AG10803 (cell line): ENCODE results near the gene CNIH3.
A peak's percentile ranks its signal among the peaks of the same experiment; 100 is the strongest.

ENCODE experiments used
- DNase-seq: peaks from one replicate; pipeline ENCODE4 v3.0.0; 2010; ENCODE audit warnings: low read depth
- H3K4me3 ChIP-seq: 2 replicates; pipeline ENCODE4 v1.5.1; 2011; ENCODE audit warnings: mild to moderate bottlenecking, low read length, control low read depth
- TF ChIP-seq, protein P1 (sequence below): conservative IDR thresholded peaks from 2 replicates; pipeline ENCODE4 v1.5.1; 2011; ENCODE audit warnings: mild to moderate bottlenecking, low read length, control low read depth, inconsistent platforms

CNIH3 gene

DNA sequence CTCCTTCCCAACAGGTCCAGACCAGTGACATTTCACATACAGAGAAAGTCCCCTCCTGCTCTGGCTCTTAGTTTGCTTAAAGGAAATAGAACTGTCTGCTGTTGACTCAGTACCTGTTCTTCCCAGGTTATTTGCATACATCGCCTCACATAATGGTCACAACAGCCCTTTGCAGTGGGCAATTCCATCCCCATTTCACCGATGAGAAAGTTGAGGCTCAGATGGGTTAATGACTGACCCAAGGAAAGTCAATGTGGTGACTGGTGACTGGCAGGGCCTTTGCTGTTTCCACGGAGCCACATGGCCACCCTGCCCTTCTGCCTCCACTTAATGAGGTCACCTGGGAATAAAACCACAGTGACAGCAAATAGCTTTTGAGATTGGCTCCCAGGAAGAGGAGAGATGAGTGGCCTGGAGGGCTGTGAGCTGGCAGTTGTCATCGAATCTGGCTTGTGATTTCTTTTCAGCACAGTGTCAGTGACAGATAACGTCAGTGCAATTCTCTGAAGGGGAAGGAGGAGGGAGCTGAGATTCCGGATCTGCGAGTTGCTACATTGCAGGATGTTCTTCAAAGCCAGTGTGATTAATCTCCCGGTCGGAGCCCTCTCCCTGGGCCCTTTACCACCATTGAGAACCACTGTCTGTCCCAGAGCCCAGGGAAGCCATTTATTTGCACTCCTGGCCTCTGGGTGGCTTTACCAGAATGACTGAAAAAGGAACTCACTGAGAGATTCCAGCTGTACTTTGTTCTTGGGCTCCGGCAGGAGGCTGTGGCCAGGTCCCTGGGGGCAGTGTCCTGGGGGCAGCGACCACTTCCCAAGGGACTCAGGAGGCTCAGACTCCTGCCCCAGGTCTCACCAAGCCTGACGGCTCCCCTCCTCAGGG, 117.2 kb downstream of the CNIH3 start:
- H3K4me3 ChIP-seq: no peak overlapping the region
- peak; percentile 59 for DNase-seq
- TF ChIP-seq, protein P1, sequence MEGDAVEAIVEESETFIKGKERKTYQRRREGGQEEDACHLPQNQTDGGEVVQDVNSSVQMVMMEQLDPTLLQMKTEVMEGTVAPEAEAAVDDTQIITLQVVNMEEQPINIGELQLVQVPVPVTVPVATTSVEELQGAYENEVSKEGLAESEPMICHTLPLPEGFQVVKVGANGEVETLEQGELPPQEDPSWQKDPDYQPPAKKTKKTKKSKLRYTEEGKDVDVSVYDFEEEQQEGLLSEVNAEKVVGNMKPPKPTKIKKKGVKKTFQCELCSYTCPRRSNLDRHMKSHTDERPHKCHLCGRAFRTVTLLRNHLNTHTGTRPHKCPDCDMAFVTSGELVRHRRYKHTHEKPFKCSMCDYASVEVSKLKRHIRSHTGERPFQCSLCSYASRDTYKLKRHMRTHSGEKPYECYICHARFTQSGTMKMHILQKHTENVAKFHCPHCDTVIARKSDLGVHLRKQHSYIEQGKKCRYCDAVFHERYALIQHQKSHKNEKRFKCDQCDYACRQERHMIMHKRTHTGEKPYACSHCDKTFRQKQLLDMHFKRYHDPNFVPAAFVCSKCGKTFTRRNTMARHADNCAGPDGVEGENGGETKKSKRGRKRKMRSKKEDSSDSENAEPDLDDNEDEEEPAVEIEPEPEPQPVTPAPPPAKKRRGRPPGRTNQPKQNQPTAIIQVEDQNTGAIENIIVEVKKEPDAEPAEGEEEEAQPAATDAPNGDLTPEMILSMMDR: peak; percentile 10; the same call in 1 of the 2 replicates

DNA sequence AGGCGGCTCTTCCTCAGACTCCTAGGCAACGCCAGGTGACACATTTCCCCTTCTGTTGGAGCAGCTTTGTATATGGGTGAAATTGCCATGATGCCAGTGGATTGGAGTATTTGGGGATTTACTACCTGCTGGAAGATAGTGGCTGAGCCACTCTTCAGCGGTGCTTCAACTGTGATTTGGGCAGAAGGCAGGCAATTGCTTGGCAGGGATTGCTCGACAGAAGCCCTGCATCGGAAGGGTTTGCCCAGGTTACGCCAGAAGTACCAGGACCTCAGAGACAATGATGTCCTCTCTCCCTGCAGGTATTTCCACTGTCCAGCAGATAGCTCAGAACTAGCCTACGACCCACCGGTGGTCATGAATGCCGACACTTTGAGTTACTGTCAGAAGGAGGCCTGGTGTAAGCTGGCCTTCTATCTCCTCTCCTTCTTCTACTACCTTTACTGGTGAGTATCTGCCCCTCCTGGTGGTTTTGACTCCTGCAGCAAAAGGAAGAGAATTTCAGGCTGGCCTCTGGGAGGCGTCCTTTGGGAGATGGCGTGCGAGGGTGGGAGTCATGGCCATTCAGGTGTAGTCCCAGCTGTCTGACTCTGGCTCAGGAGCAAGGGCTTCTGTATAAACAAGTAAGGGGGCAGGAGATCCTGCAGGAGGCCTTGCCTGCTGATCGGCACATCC, 118.3 kb downstream of the CNIH3 start:
- DNase-seq: no peak
- TF ChIP-seq, protein P1: peak; percentile 1; the same call in 1 of the 2 replicates

DNA sequence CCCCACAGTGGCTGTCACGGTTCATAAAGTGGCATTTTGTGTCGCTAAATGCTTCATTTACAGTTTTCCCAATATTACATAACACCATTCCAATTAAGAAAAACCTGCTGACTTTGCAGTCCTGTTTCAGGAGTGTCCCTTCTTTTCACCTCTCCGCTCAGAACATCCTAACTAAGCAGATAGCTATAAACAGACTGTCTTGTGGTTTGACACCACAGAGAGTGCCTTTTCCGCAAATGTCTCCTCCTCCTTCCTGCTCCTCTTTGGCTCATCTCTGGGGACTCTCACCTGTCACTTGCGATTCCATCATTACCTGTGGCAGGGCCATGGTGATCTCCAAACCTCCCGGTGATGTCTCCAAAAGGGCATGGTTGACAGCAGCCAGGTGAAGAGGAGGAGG, 119.0 kb downstream of the CNIH3 start:
- TF ChIP-seq, protein P1: no peak
- no peak overlapping the region for H3K4me3 ChIP-seq
- DNase-seq: no peak

More for the DNA sequence above, 118.3 kb downstream of the CNIH3 start:
- no peak overlapping the region for H3K4me3 ChIP-seq

DNA sequence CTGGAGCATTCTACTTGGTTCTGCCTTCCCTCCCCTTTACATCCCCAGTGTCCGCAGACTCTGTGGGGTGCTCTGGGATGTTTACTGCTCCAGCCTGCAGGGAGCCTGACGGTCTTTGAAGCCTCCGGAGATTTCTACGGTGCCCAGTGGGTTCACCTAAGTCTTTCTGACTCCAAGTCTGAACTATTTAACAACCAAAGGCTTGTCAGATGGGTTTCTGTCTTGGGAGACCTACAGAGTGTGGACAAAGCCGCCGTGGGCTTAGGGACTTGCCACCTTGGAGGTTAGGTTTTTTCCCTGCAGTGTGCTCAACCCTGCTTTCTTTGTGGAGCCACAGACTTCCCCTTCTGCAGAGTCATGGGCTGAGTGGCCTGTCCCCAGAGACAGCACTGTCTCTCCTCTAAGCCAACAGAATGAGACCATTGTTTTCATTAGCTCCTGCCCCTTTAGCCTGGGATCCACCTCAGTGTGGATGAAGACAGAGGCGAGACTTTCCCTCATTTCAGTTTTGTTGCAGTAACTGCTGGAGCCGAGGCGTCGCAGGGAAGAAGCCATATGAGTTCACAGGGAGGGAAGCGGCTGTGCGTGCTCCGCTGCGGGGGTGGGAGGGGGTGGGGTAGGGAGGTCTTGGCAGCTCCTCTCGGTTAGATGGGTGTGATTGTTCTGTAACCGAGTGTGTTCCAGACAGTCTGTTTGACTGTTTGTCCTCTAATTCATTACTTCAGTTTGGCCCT, 120.7 kb downstream of the CNIH3 start:
- H3K4me3 ChIP-seq: no peak overlapping the region
- TF ChIP-seq, protein P1: no peak
- peak; percentile 67 for DNase-seq

DNA sequence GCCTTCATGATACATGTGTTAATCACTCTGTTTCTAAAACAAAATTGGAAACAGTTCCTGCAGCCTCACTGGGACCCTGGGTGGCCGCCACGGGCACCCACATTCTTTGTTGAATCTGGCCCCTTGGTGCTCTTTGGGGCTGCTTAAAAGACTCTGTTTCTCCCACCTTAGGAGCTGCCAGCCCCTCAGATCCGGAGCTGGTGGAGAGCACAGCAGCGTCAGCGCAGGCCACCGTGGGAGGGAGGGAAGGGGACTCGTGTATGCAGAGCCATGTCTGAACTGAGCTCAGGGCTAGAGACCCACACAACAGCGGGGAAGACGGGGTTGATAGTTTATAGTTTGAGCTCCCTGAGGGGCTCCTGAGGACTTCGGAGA, 121.2 kb downstream of the CNIH3 start:
- no peak for DNase-seq
- TF ChIP-seq, protein P1: no peak
- H3K4me3 ChIP-seq: no peak overlapping the region

DNA sequence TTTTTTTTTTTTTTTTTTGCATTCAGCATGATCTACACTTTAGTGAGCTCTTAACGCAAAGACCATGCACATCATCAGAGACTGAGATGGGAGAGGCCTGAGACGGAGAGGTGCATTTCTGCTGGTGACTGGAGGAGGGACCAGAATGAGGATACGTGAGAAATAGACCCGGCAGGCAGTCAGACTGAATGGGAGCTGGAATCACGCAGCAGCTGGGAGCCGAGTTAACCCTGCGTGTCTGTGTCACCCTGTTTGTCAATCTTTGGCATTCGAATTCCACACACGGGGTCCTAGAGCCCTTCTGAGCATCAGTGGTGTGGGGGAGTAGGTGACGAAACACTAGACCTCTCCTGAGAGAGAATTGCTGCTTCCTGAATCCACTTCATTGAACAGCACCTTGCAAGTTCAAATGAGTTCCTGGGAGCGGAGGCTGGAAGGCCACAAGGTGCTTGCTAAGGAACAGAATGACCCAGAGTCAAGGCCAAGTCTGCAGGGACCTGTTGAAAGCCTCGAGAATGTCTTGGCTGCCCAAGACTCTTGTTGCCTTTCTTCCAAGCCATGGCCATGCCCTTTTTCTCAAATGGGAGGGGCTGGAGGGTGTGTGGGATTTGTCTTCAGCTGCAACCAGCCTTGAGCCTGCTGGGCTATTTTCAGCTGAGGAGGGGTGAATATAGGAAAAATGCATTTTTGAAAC, 123.3 kb downstream of the CNIH3 start:
- H3K4me3 ChIP-seq: no peak overlapping the region
- DNase-seq: no peak
- TF ChIP-seq, protein P1: no peak
